Hematopoietic multipotent progenitor cell treated with erythropoietin and hydrocortisone succinate and interleukin-3 and kit ligand, for 6 days (in vitro differentiated cells): ENCODE measurements around the gene KLRC4.
"Not testable (repeated sequence)": the region's sequence is repeated elsewhere in the genome, so short reads cannot be mapped to it uniquely, and the experiment has no call there.

Source experiments
- DNase-seq: peaks from one replicate; pipeline ENCODE4 v3.0.0-alpha.2; 2015

KLRC4 gene

GRCh38 chr12:10409392-10409791, at the start of gene KLRC4:
KLRC4 (minus strand) TSS chr12:10409757; CDS start chr12:10409575, 182 bp downstream.
- peak; percentile 34 for DNase-seq

- no peak for DNase-seq
Measured at GRCh38 chr12:10457760-10458159, 48.2 kb upstream of the KLRC4 start.

DNA sequence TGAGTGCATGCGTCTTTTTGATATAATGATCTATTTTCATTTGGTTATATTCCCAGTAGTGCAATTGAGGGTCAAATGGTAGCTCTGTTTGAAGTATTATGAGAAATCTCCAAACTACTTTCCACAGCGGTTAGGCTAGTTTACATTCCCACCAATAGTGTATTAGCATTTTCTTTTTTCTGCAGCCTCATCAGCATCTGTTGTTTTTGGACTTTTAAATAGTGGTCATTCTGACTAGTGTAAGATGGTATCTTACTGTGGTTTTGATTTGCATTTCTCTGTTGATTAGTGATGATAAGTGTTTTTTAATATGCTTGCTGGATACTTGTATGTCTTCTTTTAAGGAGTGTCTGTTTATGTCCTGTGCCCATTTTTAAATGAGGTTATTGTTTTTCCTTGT, 47.3 kb upstream of the KLRC4 start:
- DNase-seq: no peak

DNA sequence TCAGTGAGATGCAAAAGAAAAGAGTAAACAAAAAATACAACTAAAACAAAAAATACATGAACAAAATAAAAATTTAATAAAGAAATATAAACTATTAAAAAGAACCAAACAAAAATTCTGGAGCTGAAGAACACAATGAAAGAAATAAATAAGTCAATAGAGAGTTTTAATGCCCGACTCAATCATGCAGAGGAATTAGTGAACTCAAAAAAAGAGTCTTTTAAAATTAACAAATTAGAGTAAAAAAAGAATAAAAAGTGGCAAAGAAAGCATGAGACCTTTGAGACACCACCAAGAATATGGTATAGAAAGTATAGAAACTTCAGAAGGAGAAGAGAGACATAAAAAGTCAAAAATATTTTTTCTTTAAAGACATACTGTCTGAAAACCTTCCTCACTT, 46.2 kb upstream of the KLRC4 start:
- DNase-seq: no peak

GRCh38 chr12:10454531-10454930, 45.0 kb upstream of the KLRC4 start:
- no peak for DNase-seq

DNA sequence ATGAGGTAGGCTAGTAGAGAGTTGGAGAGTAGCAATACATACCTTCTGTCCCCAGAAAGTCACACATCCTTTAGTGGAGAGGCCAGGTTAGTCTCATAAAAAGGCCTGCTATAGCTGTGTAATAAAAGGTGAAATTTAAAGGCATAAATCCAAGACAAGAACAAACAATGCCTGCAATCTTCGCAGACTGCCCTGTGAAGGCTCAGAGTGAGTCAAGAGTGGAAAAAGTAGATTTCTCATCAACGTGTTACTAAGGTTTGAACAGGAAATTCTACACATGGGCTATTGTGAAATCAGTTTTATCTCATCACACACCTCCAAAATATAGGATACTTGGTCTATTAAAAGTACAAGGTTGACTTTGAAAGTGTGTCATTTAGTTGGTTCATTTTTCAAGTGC, 43.6 kb upstream of the KLRC4 start, which contains the start of gene KLRC1:
KLRC1 (minus strand) TSS at position 222 of the 400 bp plus-strand sequence. CDS start 2,221 bp downstream, outside the sequence.
- DNase-seq: no peak

GRCh38 chr12:10448236-10448635, 38.7 kb upstream of the KLRC4 start:
- no peak for DNase-seq

DNA sequence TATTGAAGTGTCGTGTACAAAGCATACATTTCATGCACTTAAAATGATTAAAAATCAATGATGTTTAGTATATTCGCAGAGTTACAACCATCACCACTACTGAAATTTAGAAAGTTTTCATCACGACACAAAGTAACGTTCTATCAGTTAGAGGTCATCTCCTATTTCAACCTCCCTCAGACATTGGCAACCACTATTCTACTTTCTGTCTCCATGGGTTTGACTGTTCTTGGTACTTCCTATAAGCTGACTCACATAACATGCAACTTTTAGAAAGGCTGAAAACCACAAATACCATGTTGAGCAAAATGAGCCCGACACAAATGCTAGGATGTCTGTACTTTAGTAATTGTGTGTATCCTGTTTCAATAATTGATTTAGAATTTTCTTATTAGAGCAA, 36.5 kb upstream of the KLRC4 start:
- not testable (repeated sequence) for DNase-seq

DNA sequence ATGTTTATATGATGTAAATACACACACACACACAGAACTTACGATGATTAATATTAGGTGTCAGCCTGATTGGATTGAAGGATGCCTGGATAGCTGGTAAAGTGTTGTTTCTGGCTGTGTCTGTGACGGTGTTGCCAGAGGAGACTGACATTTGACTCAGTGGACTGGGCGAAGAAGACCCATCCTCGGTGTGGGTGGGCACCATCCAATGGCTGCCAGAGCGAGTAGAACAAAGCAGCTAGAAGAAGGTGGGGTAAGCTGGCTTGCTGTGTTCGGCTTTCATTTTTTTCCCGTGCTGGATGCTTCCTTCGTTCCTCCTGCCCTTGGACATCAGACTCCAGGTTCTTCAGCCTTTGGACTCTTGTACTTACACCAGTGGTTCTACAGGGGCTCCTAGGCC, 31.6 kb upstream of the KLRC4 start:
- not testable (repeated sequence) for DNase-seq

- not testable (repeated sequence) for DNase-seq
Measured at GRCh38 chr12:10439608-10440274, 30.2 kb upstream of the KLRC4 start.

DNA sequence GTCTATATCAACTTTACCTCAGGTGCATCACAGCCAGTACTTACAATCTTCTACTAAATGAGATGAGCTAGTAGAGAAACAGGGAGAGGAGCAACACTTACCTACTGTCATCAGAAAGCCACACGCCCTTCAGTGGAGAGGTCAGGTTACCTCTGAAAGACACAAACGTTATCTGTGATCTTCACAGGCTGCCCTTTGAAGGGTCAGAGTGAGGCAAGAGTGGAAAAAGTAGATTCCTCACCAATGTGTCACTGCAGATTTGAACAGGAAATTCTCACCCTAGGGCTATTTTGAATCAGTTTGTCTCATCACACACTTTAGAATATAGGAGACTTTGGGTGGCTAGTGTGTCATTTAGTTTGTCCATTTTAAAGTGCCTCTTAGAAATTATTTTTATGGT, 28.0 kb upstream of the KLRC4 start:
- not testable (repeated sequence) for DNase-seq

GRCh38 chr12:10435816-10436215, 26.3 kb upstream of the KLRC4 start, which contains the start of gene KLRC2:
KLRC2 (minus strand) TSS chr12:10436010; CDS start chr12:10435986, 24 bp downstream.
- DNase-seq: peak; percentile 9

DNA sequence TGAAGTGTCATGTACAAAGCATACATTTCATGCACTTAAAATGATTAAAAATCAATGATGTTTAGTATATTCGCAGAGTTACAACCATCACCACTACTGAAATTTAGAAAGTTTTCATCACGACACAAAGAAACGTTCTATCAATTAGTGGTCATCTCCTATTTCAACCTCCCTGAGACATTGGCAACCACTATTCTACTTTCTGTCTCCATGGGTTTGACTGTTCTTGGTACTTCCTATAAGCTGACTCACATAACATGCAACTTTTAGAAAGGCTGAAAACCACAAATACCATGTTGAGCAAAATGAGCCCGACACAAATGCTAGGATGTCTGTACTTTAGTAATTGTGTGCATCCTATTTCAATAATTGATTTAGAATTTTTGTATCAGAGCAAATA, 21.1 kb upstream of the KLRC4 start:
- not testable (repeated sequence) for DNase-seq

GRCh38 chr12:10425938-10426337, 16.4 kb upstream of the KLRC4 start:
- DNase-seq: not testable (repeated sequence)

GRCh38 chr12:10424260-10424899, 14.8 kb upstream of the KLRC4 start:
- not testable (repeated sequence) for DNase-seq

- DNase-seq: not testable (repeated sequence)
Measured at GRCh38 chr12:10422159-10422558, 12.6 kb upstream of the KLRC4 start.

DNA sequence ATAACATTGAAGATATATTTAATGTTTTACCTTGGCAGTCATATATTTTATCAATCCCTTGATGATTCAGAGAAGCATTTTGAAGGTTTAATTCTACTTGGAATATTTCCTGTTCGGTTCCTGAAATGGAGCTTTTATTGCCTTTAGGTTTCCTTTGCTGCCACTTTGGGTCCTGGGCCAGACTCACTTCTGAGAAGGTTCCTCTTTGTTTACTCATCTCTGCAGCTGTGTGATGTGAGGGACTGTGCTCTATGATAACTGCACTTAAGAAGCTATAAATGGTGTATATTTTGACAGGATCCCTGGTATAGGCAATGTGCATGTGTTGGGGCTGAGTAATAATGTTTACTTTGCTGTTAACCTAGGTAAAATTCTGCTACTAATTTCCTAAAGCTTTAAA, 10.8 kb upstream of the KLRC4 start, which contains the start of gene KLRC3:
KLRC3 (minus strand) TSS at position 262 of the 400 bp plus-strand sequence; CDS start at position 217, 45 bp downstream.
- not testable (repeated sequence) for DNase-seq

GRCh38 chr12:10408842-10409241, 715 bp downstream of the KLRC4 start:
- DNase-seq: no peak

GRCh38 chr12:10406725-10407124, 2.8 kb downstream of the KLRC4 start:
- DNase-seq: peak; percentile 30

DNA sequence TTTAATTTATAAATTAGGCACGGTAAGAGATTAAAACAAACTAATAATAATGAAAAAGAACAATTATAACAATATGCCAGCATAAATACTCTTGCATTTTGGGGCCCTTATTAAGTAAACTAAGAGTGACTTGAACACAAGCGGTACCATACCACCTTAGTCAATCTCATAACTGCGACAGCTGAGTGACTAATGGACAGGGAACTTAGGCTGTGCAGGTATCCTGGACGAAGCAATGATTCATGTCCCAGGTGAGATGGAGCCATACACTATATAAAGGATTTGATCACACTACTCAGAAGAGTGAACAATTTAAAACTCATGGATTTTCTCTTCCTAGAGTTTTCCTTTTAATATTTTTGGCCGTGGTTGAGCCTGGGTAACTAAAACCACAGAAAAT, 4.3 kb downstream of the KLRC4 start:
- DNase-seq: no peak

DNA sequence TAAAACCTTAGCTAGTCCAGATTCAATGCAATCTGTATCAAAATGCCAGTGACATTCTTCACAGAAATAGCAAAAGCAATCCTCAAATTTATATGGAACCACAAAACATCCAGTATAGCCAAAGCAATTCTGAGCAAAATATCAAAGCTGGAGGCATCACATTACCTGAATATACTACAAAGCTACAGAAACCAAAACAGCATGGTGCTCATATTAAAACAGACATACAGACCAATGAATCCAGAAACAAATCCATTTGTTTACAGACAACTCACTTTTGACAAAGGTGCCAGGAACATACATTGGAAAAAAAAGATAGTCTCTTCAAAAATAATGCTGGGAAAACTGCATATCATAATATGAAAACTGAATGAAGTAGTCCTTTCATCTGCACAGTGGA, 4.8 kb downstream of the KLRC4 start:
- DNase-seq: no peak

- DNase-seq: no peak
Measured at GRCh38 chr12:10400829-10401228, 8.7 kb downstream of the KLRC4 start.

DNA sequence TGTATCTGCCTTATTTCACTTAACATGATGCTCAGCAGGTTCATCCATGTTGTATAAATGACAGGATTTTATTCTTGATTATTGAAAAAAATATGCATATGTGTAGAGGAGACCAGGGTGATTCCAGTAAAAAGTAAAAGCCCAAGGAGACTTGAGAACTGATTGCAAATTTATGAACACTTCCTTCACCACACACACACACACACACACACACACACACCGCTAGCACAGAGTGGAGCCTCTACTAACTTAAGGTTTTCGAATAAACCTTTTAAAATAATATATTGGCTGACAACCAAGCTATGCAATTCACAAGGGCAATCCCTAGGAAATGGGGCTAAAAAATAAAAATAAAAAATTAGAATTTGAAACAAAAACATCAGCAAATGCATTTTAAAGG, 11.4 kb downstream of the KLRC4 start:
- DNase-seq: no peak

DNA sequence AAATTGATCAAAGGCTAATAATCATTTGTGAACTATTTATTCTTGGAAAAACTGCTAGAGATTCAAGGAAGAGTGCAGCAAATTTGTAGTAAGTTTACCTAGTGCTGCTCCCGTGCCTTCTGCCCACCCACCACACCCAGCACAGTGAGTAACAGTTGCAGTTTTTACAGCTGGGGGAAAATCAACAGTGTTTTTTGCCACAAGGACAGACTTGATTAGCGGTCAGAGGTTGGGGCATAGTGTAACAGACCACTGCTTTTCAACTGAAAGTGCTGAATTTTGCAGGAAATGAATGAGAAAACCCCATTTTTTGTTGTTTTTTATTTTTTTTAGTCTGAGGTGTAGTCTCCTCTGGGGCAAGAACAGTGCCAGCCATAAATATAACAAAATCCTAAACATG, 12.3 kb downstream of the KLRC4 start:
- DNase-seq: no peak
